K562 (cell line): ENCODE data around the gene NIM1K. TPM values are rescaled to one million over a fixed set of nuclear protein-coding genes. Genes with fewer than 3 reads are reported as not detected.

Source experiments
- ATAC-seq: fragments of 200-7000 bp; cut with Tn5 transposase; 3 replicates; pipeline ENCODE4 v1.9.1; 2020; ENCODE audit warnings: moderate library complexity
- BruUV-seq: library from RNA; stranded (reverse); fragments of 400-500 nt; replicated peaks from 2 replicates; lab custom pipeline; 2021; lab: Mats Ljungman, UMichigan
- CTCF ChIA-PET: fragments of 300-600 bp; formaldehyde crosslinking; extraction: SDS; loops from one replicate; lab custom pipeline; 2021; ENCODE audit warnings: low intra/inter-chr PET ratio; lab: Yijun Ruan, JAX
- POLR2A ChIA-PET: fragments of 300-600, 350-650 bp; sonication (Branson Sonifier 250); formaldehyde crosslinking; extraction: SDS; loops from one replicate; lab custom pipeline; 2021; ENCODE audit warnings: antibody characterized with exemption, inconsistent platforms; lab: Yijun Ruan, JAX
- DNase-seq, 4 experiments: peaks; one replicate each; pipeline versions ENCODE4 v3.0.0 to v3.0.0-alpha.2; 2011 to 2018; ENCODE audit warnings: low spot score in 3 of 4, mixed read lengths in 3 of 4; ENCODE audit errors: extremely low read depth in 1 of 4
- FAIRE-seq: peaks from 2 replicates; lab custom pipeline; 2011; peaks lifted over from hg19 to GRCh38; lab: Jason Lieb, UNC
- H2AFZ ChIP-seq: 2 replicates; pipeline ENCODE4 v1.6.0; 2011; ENCODE audit warnings: low read depth, low read length, control low read depth, inconsistent platforms
- H3K27ac ChIP-seq: fragments of 200-600 bp; 3 replicates; pipeline ENCODE4 v1.8.0; 2011; ENCODE audit warnings: low read depth, mild to moderate bottlenecking, control low read depth, inconsistent platforms, low read length, moderate library complexity, mixed read lengths; ENCODE audit errors: extremely low read depth
- H3K27me3 ChIP-seq, 2 experiments: fragments of 300-600 bp in 1 of 2; 2 replicates in 1 of 2; 3 replicates in 1 of 2; pipeline versions ENCODE4 v1.6.0 to v1.8.0; 2011; ENCODE audit warnings: inconsistent platforms in 2 of 2, low read length in 2 of 2, mild to moderate bottlenecking in 1 of 2, mixed read lengths in 1 of 2, moderate library complexity in 1 of 2; ENCODE audit not compliant: control insufficient read depth in 2 of 2, insufficient read depth in 2 of 2
- H3K36me3 ChIP-seq: fragments of 300-600 bp; 3 replicates; pipeline ENCODE4 v1.8.0; 2011; ENCODE audit warnings: mild to moderate bottlenecking, low read length, inconsistent platforms; ENCODE audit not compliant: control insufficient read depth, insufficient read depth
- H3K4me1 ChIP-seq, 2 experiments: fragments of 200-600 bp in 1 of 2; replicated peaks in 1 of 2; 2 replicates in 1 of 2; 3 replicates in 1 of 2; pipeline versions ENCODE4 v1.5.1 to v1.8.0; 2011; ENCODE audit warnings: inconsistent platforms in 2 of 2, low read length in 2 of 2, mild to moderate bottlenecking in 1 of 2, mixed read lengths in 1 of 2, moderate library complexity in 1 of 2; ENCODE audit not compliant: control insufficient read depth in 2 of 2, insufficient read depth in 2 of 2
- H3K4me2 ChIP-seq: 2 replicates; pipeline ENCODE4 v1.6.1; 2011; ENCODE audit warnings: low read length, control low read depth, inconsistent platforms, mixed read lengths; ENCODE audit not compliant: insufficient read depth
- H3K4me3 ChIP-seq: fragments of 200-600 bp; sonication (generic), shearing (Covaris generic); 2 replicates; pipeline ENCODE4 v1.5.1; 2016; ENCODE audit warnings: control low read depth, inconsistent platforms
- H3K79me2 ChIP-seq: fragments of 200-600 bp; 3 replicates; pipeline ENCODE4 v1.8.0; 2011; ENCODE audit warnings: low read length, inconsistent platforms; ENCODE audit not compliant: control insufficient read depth, insufficient read depth
- H3K9ac ChIP-seq, 2 experiments: 2 replicates each; pipeline versions ENCODE4 v1.6.0 to v1.6.1; 2011; ENCODE audit warnings: low read depth in 2 of 2, low read length in 2 of 2, control low read depth in 1 of 2, inconsistent platforms in 1 of 2, mild to moderate bottlenecking in 1 of 2, mixed read lengths in 1 of 2; ENCODE audit not compliant: insufficient read depth in 1 of 2
- H3K9me1 ChIP-seq: one replicate; pipeline ENCODE4 v1.6.0; 2011; ENCODE audit warnings: inconsistent platforms, mild to moderate bottlenecking, low read length, moderate library complexity; ENCODE audit not compliant: control insufficient read depth, insufficient read depth
- H3K9me3 ChIP-seq: replicated peaks from 2 replicates; pipeline ENCODE4 v1.5.1; 2011; ENCODE audit warnings: low read depth, low read length, inconsistent platforms; ENCODE audit not compliant: control insufficient read depth, insufficient read depth
- H4K20me1 ChIP-seq: replicated peaks from 2 replicates; pipeline ENCODE4 v1.6.1; 2011; ENCODE audit warnings: low read length, inconsistent platforms, mixed read lengths; ENCODE audit not compliant: control insufficient read depth, insufficient read depth
- ARID1B ChIP-seq: fragments of 450-650 bp; IDR thresholded peaks from 2 replicates; pipeline ENCODE4 v1.6.1; 2016; ENCODE audit warnings: antibody characterized with exemption, mild to moderate bottlenecking, inconsistent platforms
- ATF7 ChIP-seq: fragments of 450-650 bp; IDR thresholded peaks from 2 replicates; pipeline ENCODE4 v1.7.1; 2014; ENCODE audit warnings: mild to moderate bottlenecking, moderate library complexity
- CBFA2T2 ChIP-seq: fragments of 450-650 bp; conservative IDR thresholded peaks from 2 replicates; pipeline ENCODE4 v1.6.1; 2017; ENCODE audit warnings: mild to moderate bottlenecking
- CTBP1 ChIP-seq: fragments of 450-650 bp; IDR thresholded peaks from 2 replicates; pipeline ENCODE4 v1.6.1; 2016; ENCODE audit warnings: borderline replicate concordance
- FOSL1 ChIP-seq: fragments of 200-800 bp; sonication (Bioruptor generic); conservative IDR thresholded peaks from 2 replicates; pipeline ENCODE4 v1.6.1; 2016; ENCODE audit warnings: missing genetic modification characterization, missing compliant biosample characterization
- FOXM1 ChIP-seq, 2 experiments: fragments of 450-650 bp in 1 of 2; sonication (generic) in 1 of 2; formaldehyde crosslinking in 1 of 2; IDR thresholded peaks; 2 replicates each; pipeline versions ENCODE4 v1.6.1 to v1.9.0; 2017 to 2022; ENCODE audit warnings: low read depth in 2 of 2, mild to moderate bottlenecking in 2 of 2, missing genetic modification reagents in 1 of 2, moderate library complexity in 1 of 2
- HDAC2 ChIP-seq: fragments of 450-650 bp; IDR thresholded peaks from 2 replicates; pipeline ENCODE4 v1.6.1; 2016; ENCODE audit warnings: mild to moderate bottlenecking
- JUND ChIP-seq, 2 experiments: IDR thresholded peaks; 2 replicates in 1 of 2; 3 replicates in 1 of 2; pipeline ENCODE4 v1.6.1; 2011; ENCODE audit warnings: borderline replicate concordance in 2 of 2, low read depth in 2 of 2, low read length in 2 of 2, improper control_type of control experiment in 1 of 2, missing biosample characterization in 1 of 2, missing genetic modification characterization in 1 of 2, missing genetic modification reagents in 1 of 2
- MAFF ChIP-seq: IDR thresholded peaks from 2 replicates; pipeline ENCODE4 v1.6.1; 2012; ENCODE audit warnings: low read length, improper control_type of control experiment
- MAFG ChIP-seq: fragments of 450-650 bp; conservative IDR thresholded peaks from 2 replicates; pipeline ENCODE4 v1.6.1; 2016; ENCODE audit warnings: missing genetic modification characterization, missing compliant biosample characterization
- MEIS2 ChIP-seq: fragments of 450-650 bp; IDR thresholded peaks from 2 replicates; pipeline ENCODE4 v1.6.1; 2014; ENCODE audit warnings: mild to moderate bottlenecking; ENCODE audit not compliant: partially characterized antibody
- NCOR1 ChIP-seq: fragments of 450-650 bp; IDR thresholded peaks from 2 replicates; pipeline ENCODE4 v1.6.1; 2016; ENCODE audit warnings: mild to moderate bottlenecking, moderate library complexity
- RCOR1 ChIP-seq, 2 experiments: IDR thresholded peaks; 2 replicates each; pipeline ENCODE4 v1.6.1; 2012; ENCODE audit warnings: low read depth in 2 of 2, low read length in 2 of 2, borderline replicate concordance in 1 of 2, improper control_type of control experiment in 1 of 2
- SOX6 ChIP-seq: fragments of 450-650 bp; IDR thresholded peaks from 2 replicates; pipeline ENCODE4 v1.6.1; 2014; ENCODE audit warnings: mild to moderate bottlenecking
- TAL1 ChIP-seq: fragments of 450-650 bp; IDR thresholded peaks from 2 replicates; pipeline ENCODE4 v1.6.1; 2016; ENCODE audit warnings: mild to moderate bottlenecking
- WHSC1 ChIP-seq: IDR thresholded peaks from one replicate; pipeline ENCODE4 v1.6.1; 2012; ENCODE audit warnings: low read length, control low read depth, inconsistent platforms
- ZNF717 ChIP-seq: fragments of 250-450 bp; sonication (Bioruptor Pico); IDR thresholded peaks from 2 replicates; pipeline ENCODE4 v1.5.0; 2021
- WGBS: fragments of 100-300 bp; shearing (Covaris generic); methylation state at CpG from one replicate; pipeline ENCODE4 v1.1.6; 2016; ENCODE audit warnings: low coverage, mixed read lengths; ENCODE audit not compliant: insufficient coverage; ENCODE audit errors: missing lambda C conversion rate; 5-methylcytosine and 5-hydroxymethylcytosine counted together
- in situ Hi-C: fragments of 300-500 bp; cut with MboI; formaldehyde crosslinking; loops from 4 replicates; pipeline ENCODE4 v1.15.0; 2018; ENCODE audit warnings: inconsistent platforms, mixed read lengths
- intact Hi-C: fragments of 100-400 bp; cut with micrococcal nuclease; formaldehyde crosslinking; loops from 2 replicates; pipeline ENCODE4 v1.14.2; 2022
- polyA plus RNA-seq, 8 experiments: library from polyadenylated mRNA; depleted of rRNA in 4 of 8; stranded (reverse) in 5 of 8; unstranded in 3 of 8; fragments of >200 nt; fragmentation: Nextera tagmentation in 2 of 8; fragmentation: Illumina TruSeq in 1 of 8; extraction: Ambion mirVana in 2 of 8; extraction: Trizol in 1 of 8; gene quantifications; 2 replicates each; pipeline versions ENCODE4 v1.2.1 to v1.2.3, GENCODE V29; 2011 to 2014; ENCODE audit warnings: inconsistent platforms in 1 of 8, missing spikeins in 1 of 8
- total RNA-seq, 7 experiments: library from RNA; depleted of rRNA in 6 of 7; stranded (reverse); fragments of >200 nt in 6 of 7; fragmentation: Illumina TruSeq in 2 of 7; extraction: Trizol in 2 of 7; gene quantifications; 2 replicates each; pipeline versions ENCODE4 v1.2.1 to v1.2.3, GENCODE V29; 2011 to 2021; ENCODE audit warnings: low replicate concordance in 1 of 7
- TF ChIP-seq, protein P1 (sequence below): fragments of 450-650 bp; formaldehyde crosslinking; IDR thresholded peaks from 2 replicates; pipeline ENCODE4 v1.4.0; 2020; ENCODE audit warnings: mild to moderate bottlenecking, mixed read lengths
- TF ChIP-seq, protein P2 (sequence below): fragments of 450-650 bp; IDR thresholded peaks from 2 replicates; pipeline ENCODE4 v1.6.1; 2016

Gene NIM1K
- total and polyA plus RNA-seq, 9 of the 15 experiments (the other 6 are each of a cell fraction or from before 2014, with no cell fraction given) = 0.03 to 0.34 (median 0.08) TPM; not detected in 3

DNA sequence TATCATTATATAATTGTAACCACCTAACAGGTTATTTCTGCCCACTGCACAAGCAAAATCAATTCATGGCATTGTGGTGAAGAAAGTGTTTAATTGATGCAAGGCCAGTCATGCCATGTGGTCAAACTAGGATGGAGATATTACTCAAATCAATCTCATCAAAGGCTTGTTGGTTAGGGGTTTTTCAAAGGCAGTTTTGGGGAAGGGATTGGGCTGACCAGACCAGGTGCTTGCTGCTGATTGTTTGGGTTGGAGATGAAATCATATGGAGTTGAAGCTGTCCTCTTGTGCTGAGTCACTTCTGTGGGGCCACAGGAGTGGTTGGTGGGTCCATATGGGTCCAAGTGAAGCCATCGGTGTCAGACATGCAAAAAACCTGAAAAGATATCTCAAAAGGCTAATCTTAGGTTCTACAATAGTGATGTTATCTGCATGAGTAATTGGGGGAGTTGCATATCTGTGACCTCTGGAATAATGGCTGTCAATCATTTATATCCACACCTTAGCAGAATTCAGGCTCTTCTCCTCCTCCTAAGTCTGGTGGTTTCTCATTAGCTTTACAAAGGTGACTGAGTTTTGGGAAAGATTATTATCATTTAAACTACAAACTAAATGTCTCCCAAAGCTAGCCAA lies 76.3 kb downstream of the NIM1K start:
- POLR2A ChIA-PET = interaction anchor here (0.7 to 1.4 kb wide), 2 partner anchors 45 to 79 kb away, joined by 3 to 4 read pairs; partner anchors contain the start of gene HMGCS1
- DNase-seq (peak in 1 of 4 experiments; percentile 68), ATAC-seq (peak; percentile 76), FAIRE-seq (peak; percentile 72)
- Histone ChIP-seq H3K9me3 (no peaks in the 10 kb centered on the region; the same call in 1 of the 2 replicates), H3K27ac (no peak overlapping the region), H3K4me2 (no peak overlapping the region), H3K4me1 (peaks cover 5 to 11% of the 10 kb centered on the region in 2 experiments; a peak in 2 of 5 replicates), H3K4me3 (no peak overlapping the region), H3K36me3 (no peaks in the 10 kb centered on the region), H3K79me2 (no peaks in the 10 kb centered on the region), H3K9ac (no peak overlapping the region), H4K20me1 (no peaks in the 10 kb centered on the region), H3K9me1 (no peaks in the 10 kb centered on the region), H2AFZ (no peak overlapping the region), H3K27me3 (no peaks in the 10 kb centered on the region)
- CTCF ChIA-PET = no interaction called here
- no TSS peak for BruUV-seq
- in situ Hi-C loops (no loop called here), intact Hi-C loops (no loop called here)
- WGBS = 6% methylated on average over 1 of the region's 1 CpG
- TF ChIP-seq, protein P1, sequence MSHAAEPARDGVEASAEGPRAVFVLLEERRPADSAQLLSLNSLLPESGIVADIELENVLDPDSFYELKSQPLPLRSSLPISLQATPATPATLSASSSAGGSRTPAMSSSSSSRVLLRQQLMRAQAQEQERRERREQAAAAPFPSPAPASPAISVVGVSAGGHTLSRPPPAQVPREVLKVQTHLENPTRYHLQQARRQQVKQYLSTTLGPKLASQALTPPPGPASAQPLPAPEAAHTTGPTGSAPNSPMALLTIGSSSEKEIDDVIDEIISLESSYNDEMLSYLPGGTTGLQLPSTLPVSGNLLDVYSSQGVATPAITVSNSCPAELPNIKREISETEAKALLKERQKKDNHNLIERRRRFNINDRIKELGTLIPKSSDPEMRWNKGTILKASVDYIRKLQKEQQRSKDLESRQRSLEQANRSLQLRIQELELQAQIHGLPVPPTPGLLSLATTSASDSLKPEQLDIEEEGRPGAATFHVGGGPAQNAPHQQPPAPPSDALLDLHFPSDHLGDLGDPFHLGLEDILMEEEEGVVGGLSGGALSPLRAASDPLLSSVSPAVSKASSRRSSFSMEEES (CRISPR knock-in tag) = no peak
- peak; percentile 82 for TF ChIP-seq SOX6
- TF ChIP-seq CBFA2T2 = peak; percentile 65
- no peak; the same call in 1 of the 2 replicates for TF ChIP-seq JUND (IDR thresholded peaks at IDR 0.05; ENCODE audit: borderline replicate concordance, low read depth, low read length)
- peak; percentile 27; the same call in 1 of the 3 replicates for TF ChIP-seq JUND (tag; IDR thresholded peaks at IDR 0.05; ENCODE audit: borderline replicate concordance, low read depth, low read length)
- TF ChIP-seq FOSL1 (tag) = peak; percentile 69
- TF ChIP-seq, protein P2, sequence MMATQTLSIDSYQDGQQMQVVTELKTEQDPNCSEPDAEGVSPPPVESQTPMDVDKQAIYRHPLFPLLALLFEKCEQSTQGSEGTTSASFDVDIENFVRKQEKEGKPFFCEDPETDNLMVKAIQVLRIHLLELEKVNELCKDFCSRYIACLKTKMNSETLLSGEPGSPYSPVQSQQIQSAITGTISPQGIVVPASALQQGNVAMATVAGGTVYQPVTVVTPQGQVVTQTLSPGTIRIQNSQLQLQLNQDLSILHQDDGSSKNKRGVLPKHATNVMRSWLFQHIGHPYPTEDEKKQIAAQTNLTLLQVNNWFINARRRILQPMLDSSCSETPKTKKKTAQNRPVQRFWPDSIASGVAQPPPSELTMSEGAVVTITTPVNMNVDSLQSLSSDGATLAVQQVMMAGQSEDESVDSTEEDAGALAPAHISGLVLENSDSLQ = peak; percentile 92
- TF ChIP-seq TAL1 = peak; percentile 76
- TF ChIP-seq WHSC1 = no peak
- peak; percentile 65 for TF ChIP-seq MEIS2
- peak; percentile 85 for TF ChIP-seq ARID1B
- TF ChIP-seq MAFF = peak; percentile 37; the same call in 1 of the 2 replicates
- peak; percentile 50; the same call in 1 of the 2 replicates for TF ChIP-seq NCOR1
- 0 out of 2 replicates have a peak, but pooled peaks have one; percentile 28 for TF ChIP-seq FOXM1 (IDR thresholded peaks at IDR 0.05; ENCODE audit: low read depth)
- no peak for TF ChIP-seq FOXM1 (CRISPR knock-in tag; IDR thresholded peaks at IDR 0.05; ENCODE audit: low read depth)
- TF ChIP-seq HDAC2 = peak; percentile 46; the same call in 1 of the 2 replicates
- TF ChIP-seq RCOR1 (IDR thresholded peaks at IDR 0.05; ENCODE audit: borderline replicate concordance in 1 of 2, low read depth in 2 of 2, low read length in 2 of 2) = peak in 1 of 2 experiments; percentile 85; a peak in 2 of 4 replicates
- 0 out of 2 replicates have a peak, but pooled peaks have one; percentile 20 for TF ChIP-seq ATF7
- no peak for TF ChIP-seq ZNF717
- TF ChIP-seq CTBP1 = peak; percentile 34; the same call in 1 of the 2 replicates
- peak; percentile 82 for TF ChIP-seq MAFG (tag)
